Effector memory CD8-positive, alpha-beta T cell (primary cell): ENCODE results near the gene OXLD1.
"Not testable (repeated sequence)": the region's sequence is repeated elsewhere in the genome, so short reads cannot be mapped to it uniquely, and the experiment has no call there.

Source experiments
- ATAC-seq: fragments of 150-1000 bp; cut with Tn5 transposase; replicated peaks from 2 replicates; pipeline ENCODE4 v1.10.0; 2021; ENCODE audit warnings: mild to moderate bottlenecking, moderate library complexity
- DNase-seq, 3 experiments: peaks; one replicate each; pipeline ENCODE4 v3.0.0; 2021
- H3K27ac Mint-ChIP-seq, 2 donors: one replicate each; pipeline ENCODE4 v1.8.0; 2022; ENCODE audit warnings: mild to moderate bottlenecking in 2 of 2, mixed read lengths in 2 of 2, moderate library complexity in 2 of 2
- H3K27me3 Mint-ChIP-seq, 2 donors: one replicate each; pipeline ENCODE4 v1.8.0; 2022; ENCODE audit warnings: mixed read lengths in 2 of 2
- H3K36me3 Mint-ChIP-seq: one replicate; pipeline ENCODE4 v1.8.0; 2022; ENCODE audit warnings: mild to moderate bottlenecking, moderate library complexity, mixed read lengths; ENCODE audit not compliant: insufficient read depth
- H3K4me1 Mint-ChIP-seq, 2 donors: one replicate each; pipeline ENCODE4 v1.8.0; 2022; ENCODE audit warnings: low read depth in 2 of 2, mixed read lengths in 2 of 2
- H3K4me3 Mint-ChIP-seq, 2 donors: one replicate each; pipeline ENCODE4 v1.8.0; 2022; ENCODE audit warnings: mild to moderate bottlenecking in 2 of 2, mixed read lengths in 2 of 2, moderate library complexity in 2 of 2
- H3K9me3 Mint-ChIP-seq, 2 donors: one replicate each; pipeline ENCODE4 v1.8.0; 2022; ENCODE audit warnings: mixed read lengths in 2 of 2

The OXLD1 gene

GRCh38 chr17:81618307-81618706 lies 48.1 kb downstream of the OXLD1 start:
- H3K9me3 Mint-ChIP-seq, ATAC-seq, H3K27ac Mint-ChIP-seq, H3K4me3 Mint-ChIP-seq, H3K27me3 Mint-ChIP-seq, DNase-seq: not testable (repeated sequence)
- peaks cover 22 to 33% of the 10 kb centered on the region in 2 donors for H3K4me1 Mint-ChIP-seq
- H3K36me3 Mint-ChIP-seq = peaks cover 75% of the 10 kb centered on the region

- ATAC-seq (no peak), DNase-seq (no peak)
- H3K4me1 Mint-ChIP-seq = peaks cover 24 to 33% of the 10 kb centered on the region in 2 donors
- H3K27me3 Mint-ChIP-seq = no peaks in the 10 kb centered on the region
- no peaks in the 10 kb centered on the region for H3K9me3 Mint-ChIP-seq
- peaks cover 74% of the 10 kb centered on the region for H3K36me3 Mint-ChIP-seq
- H3K4me3 Mint-ChIP-seq = no peak overlapping the region
- H3K27ac Mint-ChIP-seq = peak overlapping the region in 1 of 2 donors; percentile 73
Observed at GRCh38 chr17:81616877-81617276, 49.5 kb downstream of the OXLD1 start.

DNA sequence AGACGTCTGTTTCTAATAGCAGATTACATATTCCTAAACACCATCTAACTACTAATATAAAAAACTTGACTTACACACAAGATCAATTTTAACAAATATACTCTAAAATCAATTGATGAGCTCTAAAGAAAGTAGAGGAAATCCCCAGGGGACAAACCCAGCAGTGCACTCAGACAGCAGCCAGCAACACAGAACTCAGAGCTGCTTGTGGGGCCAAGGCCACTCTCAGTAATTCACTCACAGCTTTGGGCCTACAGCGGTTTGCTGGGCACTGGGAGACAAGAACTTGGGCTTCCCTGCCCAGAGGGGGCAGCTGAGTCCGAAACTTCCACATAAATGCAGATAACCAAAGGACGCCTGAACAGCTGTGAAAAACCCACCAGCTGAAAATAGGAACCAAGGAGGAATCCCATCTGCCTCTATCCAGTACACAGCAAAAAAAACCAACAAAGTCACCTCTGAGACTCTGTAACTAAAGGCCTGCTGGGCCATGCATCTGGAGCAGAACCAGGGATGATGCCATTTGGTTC lies 50.9 kb downstream of the OXLD1 start:
- H3K36me3 Mint-ChIP-seq = peaks cover 66% of the 10 kb centered on the region

More for the DNA sequence above, 50.9 kb downstream of the OXLD1 start:
- H3K4me3 Mint-ChIP-seq = no peak overlapping the region
- H3K27ac Mint-ChIP-seq = peak overlapping the region; percentile 63 to 75
- ATAC-seq (no peak), DNase-seq (no peak)
- no peaks in the 10 kb centered on the region for H3K9me3 Mint-ChIP-seq
- no peaks in the 10 kb centered on the region for H3K27me3 Mint-ChIP-seq
- peaks cover 24 to 27% of the 10 kb centered on the region in 2 donors for H3K4me1 Mint-ChIP-seq
